Muscle layer of duodenum (tissue), 2 donors: ENCODE results near the gene MMUT.
"Not testable (repeated sequence)": the region's sequence is repeated elsewhere in the genome, so short reads cannot be mapped to it uniquely, and the experiment has no call there.

Experiments
- H3K27ac ChIP-seq: one replicate; pipeline ENCODE4 v1.7.0; 2013; ENCODE audit warnings: mild to moderate bottlenecking, low read length
- H3K27me3 ChIP-seq: one replicate; pipeline ENCODE4 v1.7.0; 2013; ENCODE audit warnings: low read depth, mild to moderate bottlenecking, control low read depth, low read length
- H3K36me3 ChIP-seq, 2 donors: one replicate each; pipeline ENCODE4 v1.7.0; 2013; ENCODE audit warnings: low read length in 2 of 2, control low read depth in 1 of 2, mild to moderate bottlenecking in 1 of 2; ENCODE audit not compliant: insufficient read depth in 2 of 2, control insufficient read depth in 1 of 2
- H3K4me1 ChIP-seq, 2 donors: one replicate each; pipeline ENCODE4 v1.7.0; 2013; ENCODE audit warnings: low read length in 2 of 2, mild to moderate bottlenecking in 2 of 2, control low read depth in 1 of 2, moderate library complexity in 1 of 2; ENCODE audit not compliant: insufficient read depth in 2 of 2, control insufficient read depth in 1 of 2
- H3K4me3 ChIP-seq, 2 donors: one replicate each; pipeline ENCODE4 v1.7.0; 2013; ENCODE audit warnings: low read length in 2 of 2, low read depth in 1 of 2, mild to moderate bottlenecking in 1 of 2
- H3K9me3 ChIP-seq, 2 donors: one replicate each; pipeline ENCODE4 v1.7.0; 2013; ENCODE audit warnings: low read length in 2 of 2, control low read depth in 1 of 2, mild to moderate bottlenecking in 1 of 2; ENCODE audit not compliant: control insufficient read depth in 1 of 2
- donor health status: healthy.

MMUT gene

GRCh38 chr6:49462927-49463611 lies at the start of gene MMUT, which contains the start of gene CENPQ:
Gene MMUT, minus strand, starts transcription at chr6:49463253. Its CDS starts 3,787 bp downstream, at chr6:49459466.
Gene CENPQ, plus strand, starts transcription at chr6:49463370. Its CDS starts 6,807 bp downstream, at chr6:49470177.
- no peaks in the 10 kb centered on the region for H3K9me3 ChIP-seq
- peaks cover 8 to 32% of the 10 kb centered on the region in 2 donors for H3K4me1 ChIP-seq

DNA sequence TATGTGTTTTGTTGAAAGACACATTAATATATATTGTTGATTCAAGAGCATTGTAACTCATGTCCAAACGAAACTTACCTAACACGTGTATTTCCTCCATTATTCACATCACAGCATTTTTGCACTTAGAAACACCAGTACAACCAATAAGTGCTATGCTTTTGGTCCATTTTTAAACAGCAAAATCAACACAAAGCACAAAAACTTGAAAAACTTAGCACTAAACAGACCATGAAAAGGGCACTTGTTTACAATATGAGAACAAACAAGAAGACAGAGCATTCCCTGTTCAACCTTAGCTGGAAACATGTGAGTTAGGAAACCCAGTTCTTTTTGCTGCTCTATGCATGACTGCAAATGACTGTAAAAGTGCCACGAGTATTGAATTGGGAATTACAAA lies 46.3 kb upstream of the MMUT start:
- no peak overlapping the region for H3K27ac ChIP-seq
- H3K36me3 ChIP-seq: no peaks in the 10 kb centered on the region
- H3K4me1 ChIP-seq: no peaks in the 10 kb centered on the region
- H3K9me3 ChIP-seq: no peaks in the 10 kb centered on the region
- H3K4me3 ChIP-seq: no peak overlapping the region
- no peaks in the 10 kb centered on the region for H3K27me3 ChIP-seq

More at GRCh38 chr6:49462927-49463611, at the start of gene MMUT, which contains the start of gene CENPQ:
- Histone ChIP-seq H3K4me3 (peak within 1 kb of the TSS; percentile 99 to 100), H3K36me3 (peaks cover 3 to 6% of the 10 kb centered on the region in 2 donors), H3K27ac (peak within 1 kb of the TSS; percentile 96), H3K27me3 (no peaks in the 10 kb centered on the region)

DNA sequence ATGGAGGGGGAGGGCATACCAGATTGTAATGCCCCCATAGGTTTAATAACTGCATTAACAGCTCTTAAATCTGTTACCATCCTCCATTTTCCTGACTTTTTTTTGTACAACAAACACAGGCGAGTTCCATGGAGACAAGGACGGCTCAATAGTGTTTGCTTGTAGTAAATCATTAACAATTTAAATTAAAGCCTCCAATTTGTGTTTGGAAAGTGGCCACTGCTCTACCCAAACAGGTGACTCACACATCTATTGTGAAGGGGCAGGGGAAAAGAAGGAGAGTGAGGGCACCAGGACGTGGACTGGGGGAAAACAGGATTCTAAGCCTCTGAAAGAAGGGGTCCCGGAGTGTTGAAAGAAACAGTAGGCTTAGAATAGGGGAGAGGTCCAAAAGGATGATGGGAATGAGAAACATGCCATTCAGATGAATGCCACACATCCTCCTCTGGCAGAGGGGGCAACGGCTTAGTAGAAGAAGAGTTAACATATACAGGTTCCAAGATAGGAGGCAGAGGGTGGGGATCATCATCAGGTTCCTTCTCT lies 43.6 kb upstream of the MMUT start:
- no peaks in the 10 kb centered on the region for H3K4me1 ChIP-seq
- H3K36me3 ChIP-seq: no peaks in the 10 kb centered on the region
- no peak overlapping the region for H3K4me3 ChIP-seq
- no peaks in the 10 kb centered on the region for H3K27me3 ChIP-seq
- no peak overlapping the region for H3K27ac ChIP-seq
- H3K9me3 ChIP-seq: no peaks in the 10 kb centered on the region

DNA sequence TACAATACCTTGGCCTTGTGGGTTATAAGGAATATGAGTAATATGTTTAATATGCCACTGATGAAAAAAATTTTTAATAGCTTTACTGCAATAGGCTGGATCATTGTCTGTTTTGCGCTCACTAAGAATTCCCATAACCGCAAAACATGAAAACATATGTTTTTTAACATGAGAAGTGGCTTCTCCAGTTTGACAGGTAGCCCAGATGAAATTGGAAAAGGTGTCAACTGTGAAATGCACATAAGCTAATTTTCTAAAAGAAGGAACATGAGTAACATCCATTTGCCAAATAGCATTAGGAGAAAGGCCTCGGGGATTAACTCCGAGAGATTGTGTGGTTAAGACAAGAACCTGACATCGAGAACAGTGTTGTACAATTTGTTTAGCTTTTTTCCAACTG lies 41.6 kb upstream of the MMUT start:
- Histone ChIP-seq H3K4me1 (no peaks in the 10 kb centered on the region), H3K9me3 (no peaks in the 10 kb centered on the region), H3K36me3 (no peaks in the 10 kb centered on the region), H3K27ac (no peak overlapping the region), H3K4me3 (no peak overlapping the region), H3K27me3 (no peaks in the 10 kb centered on the region)

- H3K9me3 ChIP-seq: no peaks in the 10 kb centered on the region
- no peaks in the 10 kb centered on the region for H3K4me1 ChIP-seq
- no peak within 1 kb of the TSS for H3K27ac ChIP-seq
- no peak within 1 kb of the TSS for H3K4me3 ChIP-seq
- H3K27me3 ChIP-seq: no peaks in the 10 kb centered on the region
- H3K36me3 ChIP-seq: no peaks in the 10 kb centered on the region
These were observed 36.6 kb upstream of the MMUT start, which contains the start of gene GLYATL3 for GRCh38 chr6:49499623-49500022. Gene GLYATL3, plus strand, starts transcription at chr6:49499923. Its CDS starts 12,068 bp downstream, at chr6:49511991.

- no peak overlapping the region for H3K4me3 ChIP-seq
- no peaks in the 10 kb centered on the region for H3K27me3 ChIP-seq
- peaks cover 0 to 1% of the 10 kb centered on the region in 2 donors for H3K36me3 ChIP-seq
- no peaks in the 10 kb centered on the region for H3K9me3 ChIP-seq
- H3K27ac ChIP-seq: no peak overlapping the region
- H3K4me1 ChIP-seq: no peaks in the 10 kb centered on the region
These were observed 36.1 kb upstream of the MMUT start for GRCh38 chr6:49499126-49499525.

GRCh38 chr6:49497304-49497703 lies 34.3 kb upstream of the MMUT start:
- no peak overlapping the region for H3K4me3 ChIP-seq
- H3K27ac ChIP-seq: no peak overlapping the region
- no peaks in the 10 kb centered on the region for H3K4me1 ChIP-seq
- H3K36me3 ChIP-seq: peaks cover 2 to 12% of the 10 kb centered on the region in 2 donors
- no peaks in the 10 kb centered on the region for H3K27me3 ChIP-seq
- H3K9me3 ChIP-seq: no peaks in the 10 kb centered on the region

GRCh38 chr6:49490633-49491032 lies 27.6 kb upstream of the MMUT start:
- no peaks in the 10 kb centered on the region for H3K27me3 ChIP-seq
- no peaks in the 10 kb centered on the region for H3K9me3 ChIP-seq
- H3K36me3 ChIP-seq: peaks cover 7 to 45% of the 10 kb centered on the region in 2 donors
- H3K27ac ChIP-seq: no peak overlapping the region
- H3K4me3 ChIP-seq: no peak overlapping the region
- no peaks in the 10 kb centered on the region for H3K4me1 ChIP-seq

- not testable (repeated sequence) for H3K4me3 ChIP-seq, H3K27me3 ChIP-seq, H3K4me1 ChIP-seq, H3K27ac ChIP-seq, H3K9me3 ChIP-seq, H3K36me3 ChIP-seq
These were observed 20.3 kb upstream of the MMUT start for GRCh38 chr6:49483380-49483779.

DNA sequence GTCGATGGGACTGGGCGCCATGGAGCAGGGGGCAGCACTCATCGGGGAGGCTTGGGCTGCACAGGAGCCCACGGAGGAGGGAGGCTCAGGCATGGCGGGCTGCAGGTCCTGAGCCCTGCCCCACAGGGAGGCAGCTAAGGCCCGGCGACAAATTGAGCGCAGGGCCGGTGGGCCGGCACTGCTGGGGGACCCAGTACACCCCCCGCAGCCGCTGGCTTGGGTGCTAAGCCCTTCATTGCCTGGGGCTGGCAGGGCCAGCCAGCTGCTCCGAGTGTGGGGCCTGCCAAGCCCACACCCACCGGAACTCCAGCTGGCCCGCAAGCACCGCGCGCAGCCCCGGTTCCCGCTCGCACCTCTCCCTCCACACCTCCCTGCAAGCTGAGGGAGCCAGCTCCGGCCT lies 18.8 kb upstream of the MMUT start:
- H3K27ac ChIP-seq, H3K9me3 ChIP-seq, H3K36me3 ChIP-seq, H3K4me3 ChIP-seq, H3K4me1 ChIP-seq, H3K27me3 ChIP-seq: not testable (repeated sequence)

DNA sequence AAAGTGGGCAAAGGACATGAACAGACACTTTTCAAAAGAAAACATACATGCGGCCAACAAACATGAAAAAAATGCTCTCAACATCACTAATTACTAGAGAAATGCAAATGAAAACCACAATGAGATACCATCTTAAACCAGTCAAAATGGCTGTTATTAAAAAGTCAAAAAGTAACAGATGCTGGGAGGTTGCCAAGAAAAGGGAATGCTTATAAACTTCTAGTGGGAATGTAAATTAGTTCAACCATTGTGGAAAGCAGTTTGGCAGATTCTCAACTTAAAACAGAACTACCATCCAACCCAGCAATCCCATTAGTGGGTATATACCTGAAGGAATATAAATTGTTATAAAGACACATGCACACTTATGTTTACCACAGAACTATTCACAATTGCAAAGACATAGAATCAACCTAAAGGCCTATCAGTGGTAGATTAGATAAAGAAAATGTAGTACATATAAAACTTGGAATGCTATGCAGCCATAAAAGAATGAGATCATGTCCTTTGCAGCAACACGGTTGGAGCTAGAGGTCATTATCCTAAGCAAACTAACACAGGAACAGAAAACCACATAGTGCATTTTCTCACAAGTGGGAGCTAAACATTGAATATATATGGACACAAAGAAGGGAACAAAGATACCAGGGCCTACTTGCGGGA lies 16.4 kb upstream of the MMUT start:
- H3K27ac ChIP-seq: no peak overlapping the region
- H3K9me3 ChIP-seq: no peaks in the 10 kb centered on the region
- H3K36me3 ChIP-seq: no peaks in the 10 kb centered on the region
- no peaks in the 10 kb centered on the region for H3K27me3 ChIP-seq
- no peaks in the 10 kb centered on the region for H3K4me1 ChIP-seq
- H3K4me3 ChIP-seq: no peak overlapping the region
